ENCODE data around the gene COL6A3.

GRCh38 chr2:237345891-237346640, 67.9 kb downstream of the COL6A3 start:
- no peak for TF ChIP-seq CTCF (IDR thresholded peaks at IDR 0.05 in 2 of 3, conservative IDR thresholded peaks at IDR 0.05 in 1 of 3; ENCODE audit: borderline replicate concordance in 1 of 3, insufficient read depth in 1 of 3, low read depth in 2 of 3, low read length in 2 of 3)
- TF ChIP-seq FOSL1 (IDR thresholded peaks at IDR 0.05; ENCODE audit: low read depth), result no peak
- TF ChIP-seq EZH2 (IDR thresholded peaks at IDR 0.05), result no peak
- TF ChIP-seq RAD21 (IDR thresholded peaks at IDR 0.05; ENCODE audit: low read depth), result no peak
- no peak for TF ChIP-seq REST (IDR thresholded peaks at IDR 0.05; ENCODE audit: low read depth)
- TF ChIP-seq CEBPB (IDR thresholded peaks at IDR 0.05; ENCODE audit: low read depth), result no peak
- TF ChIP-seq TCF7L2 (IDR thresholded peaks at IDR 0.05; ENCODE audit: borderline replicate concordance, extremely low read depth, insufficient read depth, insufficient read length), result no peak
- no peak for TF ChIP-seq MAX (IDR thresholded peaks at IDR 0.05)
- no peak for TF ChIP-seq POLR2A (IDR thresholded peaks at IDR 0.05; ENCODE audit: borderline replicate concordance, extremely low read depth, insufficient read depth, insufficient read length)
